Measurements from ENCODE around the gene ARSA. TPM values are rescaled to one million over a fixed set of nuclear protein-coding genes. Genes with fewer than 3 reads are reported as not detected.

The ARSA gene
- total RNA-seq, 2 donors from 2014 or later: 60.7 to 81.7 TPM

GRCh38 chr22:50601669-50602337, 26.1 kb downstream of the ARSA start:
- H3K4me3 ChIP-seq: no peak overlapping the region

GRCh38 chr22:50600967-50601668, 26.8 kb downstream of the ARSA start:
- no peak for DNase-seq (ENCODE audit: low spot score)
- no peaks in the 10 kb centered on the region for H3K9me3 ChIP-seq
- TF ChIP-seq CTCF (IDR thresholded peaks at IDR 0.05) (no peak), POLR2AphosphoS5 (IDR thresholded peaks at IDR 0.05) (no peak), POLR2A (IDR thresholded peaks at IDR 0.05) (no peak)
- H3K36me3 ChIP-seq: no peaks in the 10 kb centered on the region
- intact Hi-C loops (cut with DNase I): no loop called here
- H3K27me3 ChIP-seq (replicated peaks; ENCODE audit: insufficient read depth): no peaks in the 10 kb centered on the region
- no peaks in the 10 kb centered on the region for H3K4me1 ChIP-seq (replicated peaks)
- peak overlapping the region; percentile 35 to 48 for H3K4me3 ChIP-seq
- 12% methylated on average over 45 of the region's 52 CpGs for WGBS
- H3K27ac ChIP-seq: no peak overlapping the region

More at GRCh38 chr22:50601669-50602337, 26.1 kb downstream of the ARSA start:
- DNase-seq (ENCODE audit: low spot score): no peak
- no peaks in the 10 kb centered on the region for H3K27me3 ChIP-seq (replicated peaks; ENCODE audit: insufficient read depth)
- intact Hi-C loops (cut with DNase I): no loop called here
- no peaks in the 10 kb centered on the region for H3K9me3 ChIP-seq
- no peak overlapping the region for H3K27ac ChIP-seq
- 69% methylated on average over 10 of the region's 12 CpGs for WGBS
- no peaks in the 10 kb centered on the region for H3K4me1 ChIP-seq (replicated peaks)
- no peaks in the 10 kb centered on the region for H3K36me3 ChIP-seq
- no peak for TF ChIP-seq CTCF (IDR thresholded peaks at IDR 0.05)
- no peak for TF ChIP-seq POLR2A (IDR thresholded peaks at IDR 0.05)
- TF ChIP-seq POLR2AphosphoS5 (IDR thresholded peaks at IDR 0.05): no peak

- no peak within 1 kb of the TSS for H3K27ac ChIP-seq
- H3K27me3 ChIP-seq (replicated peaks; ENCODE audit: insufficient read depth): no peaks in the 10 kb centered on the region
These were observed 27.4 kb downstream of the ARSA start, which contains the start of gene MAPK8IP2 for GRCh38 chr22:50600538-50600937. Gene MAPK8IP2, plus strand, starts transcription at chr22:50600793. Its CDS starts 26 bp downstream, at chr22:50600819.

GRCh38 chr22:50599816-50600455, 28.0 kb downstream of the ARSA start:
- Histone ChIP-seq H3K4me3 (peak overlapping the region; percentile 35 to 48), H3K27me3 (replicated peaks; ENCODE audit: insufficient read depth) (no peaks in the 10 kb centered on the region), H3K27ac (no peak overlapping the region), H3K9me3 (no peaks in the 10 kb centered on the region), H3K36me3 (no peaks in the 10 kb centered on the region), H3K4me1 (replicated peaks) (no peaks in the 10 kb centered on the region)
- no peak for DNase-seq (ENCODE audit: low spot score)
- 18% methylated on average over 43 of the region's 52 CpGs for WGBS
- TF ChIP-seq POLR2AphosphoS5 (IDR thresholded peaks at IDR 0.05) (no peak), CTCF (IDR thresholded peaks at IDR 0.05) (no peak), POLR2A (IDR thresholded peaks at IDR 0.05) (no peak)
- intact Hi-C loops (cut with DNase I): no loop called here

More at GRCh38 chr22:50600538-50600937, 27.4 kb downstream of the ARSA start, which contains the start of gene MAPK8IP2:
- WGBS: 1% methylated on average over 34 of the region's 61 CpGs
- Histone ChIP-seq H3K4me3 (peak within 1 kb of the TSS; percentile 35 to 48), H3K4me1 (replicated peaks) (no peaks in the 10 kb centered on the region), H3K36me3 (no peaks in the 10 kb centered on the region), H3K9me3 (no peaks in the 10 kb centered on the region)
- no peak for TF ChIP-seq POLR2AphosphoS5 (IDR thresholded peaks at IDR 0.05)
- TF ChIP-seq CTCF (IDR thresholded peaks at IDR 0.05): no peak
- no peak for TF ChIP-seq POLR2A (IDR thresholded peaks at IDR 0.05)
- intact Hi-C loops (cut with DNase I): no loop called here
- no peak for DNase-seq (ENCODE audit: low spot score)

Data from prostate gland (tissue), 2 donors.